K562 (cell line): Measurements from ENCODE around the gene THADA. TPM values are rescaled to one million over a fixed set of nuclear protein-coding genes. Genes with fewer than 3 reads are reported as not detected.

ENCODE experiments used
- ATAC-seq: fragments of 200-7000 bp; cut with Tn5 transposase; 3 replicates; pipeline ENCODE4 v1.9.1; 2020; ENCODE audit warnings: moderate library complexity
- BruUV-seq: library from RNA; stranded (reverse); fragments of 400-500 nt; replicated peaks from 2 replicates; lab custom pipeline; 2021; lab: Mats Ljungman, UMichigan
- CTCF ChIA-PET: fragments of 300-600 bp; formaldehyde crosslinking; extraction: SDS; loops from one replicate; lab custom pipeline; 2021; ENCODE audit warnings: low intra/inter-chr PET ratio; lab: Yijun Ruan, JAX
- POLR2A ChIA-PET: fragments of 300-600, 350-650 bp; sonication (Branson Sonifier 250); formaldehyde crosslinking; extraction: SDS; loops from one replicate; lab custom pipeline; 2021; ENCODE audit warnings: antibody characterized with exemption, inconsistent platforms; lab: Yijun Ruan, JAX
- DNase-seq, 4 experiments: peaks; one replicate each; pipeline versions ENCODE4 v3.0.0 to v3.0.0-alpha.2; 2011 to 2018; ENCODE audit warnings: low spot score in 3 of 4, mixed read lengths in 3 of 4; ENCODE audit errors: extremely low read depth in 1 of 4
- FAIRE-seq: peaks from 2 replicates; lab custom pipeline; 2011; peaks lifted over from hg19 to GRCh38; lab: Jason Lieb, UNC
- H2AFZ ChIP-seq: 2 replicates; pipeline ENCODE4 v1.6.0; 2011; ENCODE audit warnings: low read depth, low read length, control low read depth, inconsistent platforms
- H3K27ac ChIP-seq: fragments of 200-600 bp; 3 replicates; pipeline ENCODE4 v1.8.0; 2011; ENCODE audit warnings: low read depth, mild to moderate bottlenecking, control low read depth, inconsistent platforms, low read length, moderate library complexity, mixed read lengths; ENCODE audit errors: extremely low read depth
- H3K27me3 ChIP-seq, 2 experiments: fragments of 300-600 bp in 1 of 2; 2 replicates in 1 of 2; 3 replicates in 1 of 2; pipeline versions ENCODE4 v1.6.0 to v1.8.0; 2011; ENCODE audit warnings: inconsistent platforms in 2 of 2, low read length in 2 of 2, mild to moderate bottlenecking in 1 of 2, mixed read lengths in 1 of 2, moderate library complexity in 1 of 2; ENCODE audit not compliant: control insufficient read depth in 2 of 2, insufficient read depth in 2 of 2
- H3K36me3 ChIP-seq: fragments of 300-600 bp; 3 replicates; pipeline ENCODE4 v1.8.0; 2011; ENCODE audit warnings: mild to moderate bottlenecking, low read length, inconsistent platforms; ENCODE audit not compliant: control insufficient read depth, insufficient read depth
- H3K4me1 ChIP-seq, 2 experiments: fragments of 200-600 bp in 1 of 2; replicated peaks in 1 of 2; 2 replicates in 1 of 2; 3 replicates in 1 of 2; pipeline versions ENCODE4 v1.5.1 to v1.8.0; 2011; ENCODE audit warnings: inconsistent platforms in 2 of 2, low read length in 2 of 2, mild to moderate bottlenecking in 1 of 2, mixed read lengths in 1 of 2, moderate library complexity in 1 of 2; ENCODE audit not compliant: control insufficient read depth in 2 of 2, insufficient read depth in 2 of 2
- H3K4me2 ChIP-seq: 2 replicates; pipeline ENCODE4 v1.6.1; 2011; ENCODE audit warnings: low read length, control low read depth, inconsistent platforms, mixed read lengths; ENCODE audit not compliant: insufficient read depth
- H3K4me3 ChIP-seq: fragments of 200-600 bp; sonication (generic), shearing (Covaris generic); 2 replicates; pipeline ENCODE4 v1.5.1; 2016; ENCODE audit warnings: control low read depth, inconsistent platforms
- H3K79me2 ChIP-seq: fragments of 200-600 bp; 3 replicates; pipeline ENCODE4 v1.8.0; 2011; ENCODE audit warnings: low read length, inconsistent platforms; ENCODE audit not compliant: control insufficient read depth, insufficient read depth
- H3K9ac ChIP-seq, 2 experiments: 2 replicates each; pipeline versions ENCODE4 v1.6.0 to v1.6.1; 2011; ENCODE audit warnings: low read depth in 2 of 2, low read length in 2 of 2, control low read depth in 1 of 2, inconsistent platforms in 1 of 2, mild to moderate bottlenecking in 1 of 2, mixed read lengths in 1 of 2; ENCODE audit not compliant: insufficient read depth in 1 of 2
- H3K9me1 ChIP-seq: one replicate; pipeline ENCODE4 v1.6.0; 2011; ENCODE audit warnings: inconsistent platforms, mild to moderate bottlenecking, low read length, moderate library complexity; ENCODE audit not compliant: control insufficient read depth, insufficient read depth
- H3K9me3 ChIP-seq: replicated peaks from 2 replicates; pipeline ENCODE4 v1.5.1; 2011; ENCODE audit warnings: low read depth, low read length, inconsistent platforms; ENCODE audit not compliant: control insufficient read depth, insufficient read depth
- H4K20me1 ChIP-seq: replicated peaks from 2 replicates; pipeline ENCODE4 v1.6.1; 2011; ENCODE audit warnings: low read length, inconsistent platforms, mixed read lengths; ENCODE audit not compliant: control insufficient read depth, insufficient read depth
- CBX2 ChIP-seq: fragments of 200-600 bp; sonication (generic); IDR thresholded peaks from one replicate; pipeline ENCODE4 v1.6.1; 2012; ENCODE audit warnings: mild to moderate bottlenecking, low read length, inconsistent platforms; ENCODE audit not compliant: insufficient read depth, poor library complexity, severe bottlenecking
- HDAC6 ChIP-seq: IDR thresholded peaks from 2 replicates; pipeline ENCODE4 v1.6.1; 2012; ENCODE audit warnings: low read depth, mild to moderate bottlenecking, control low read depth, inconsistent platforms, low read length, moderate library complexity
- SAFB ChIP-seq: fragments of 200-400 bp; formaldehyde crosslinking; IDR thresholded peaks from 2 replicates; pipeline ENCODE4 v1.6.1; 2017; ENCODE audit warnings: low read depth, low read length, borderline replicate concordance
- SIN3A ChIP-seq, 2 experiments: fragments of 150-350 bp in 1 of 2; IDR thresholded peaks; 2 replicates each; pipeline ENCODE4 v1.6.1; 2011 to 2016; ENCODE audit warnings: borderline replicate concordance in 2 of 2, low read depth in 2 of 2, low read length in 2 of 2, mild to moderate bottlenecking in 2 of 2, moderate library complexity in 2 of 2; ENCODE audit not compliant: control insufficient read depth in 1 of 2
- ZFP30 ChIP-seq: fragments of 250-450 bp; sonication (Bioruptor Pico); IDR thresholded peaks from 2 replicates; pipeline ENCODE4 v1.8.0; 2022; ENCODE audit warnings: moderate library complexity, mild to moderate bottlenecking, inconsistent platforms, borderline replicate concordance
- ZNF184 ChIP-seq: sonication (generic); formaldehyde crosslinking; IDR thresholded peaks from 2 replicates; pipeline ENCODE4 v1.5.0; 2020; ENCODE audit warnings: missing genetic modification reagents
- ZNF41 ChIP-seq: fragments of 250-450 bp; sonication (Bioruptor Pico); conservative IDR thresholded peaks from 2 replicates; pipeline ENCODE4 v1.4.0; 2020; ENCODE audit warnings: mild to moderate bottlenecking
- WGBS: fragments of 100-300 bp; shearing (Covaris generic); methylation state at CpG from one replicate; pipeline ENCODE4 v1.1.6; 2016; ENCODE audit warnings: low coverage, mixed read lengths; ENCODE audit not compliant: insufficient coverage; ENCODE audit errors: missing lambda C conversion rate; 5-methylcytosine and 5-hydroxymethylcytosine counted together
- in situ Hi-C: fragments of 300-500 bp; cut with MboI; formaldehyde crosslinking; loops from 4 replicates; pipeline ENCODE4 v1.15.0; 2018; ENCODE audit warnings: inconsistent platforms, mixed read lengths
- intact Hi-C: fragments of 100-400 bp; cut with micrococcal nuclease; formaldehyde crosslinking; loops from 2 replicates; pipeline ENCODE4 v1.14.2; 2022
- polyA plus RNA-seq, 8 experiments: library from polyadenylated mRNA; depleted of rRNA in 4 of 8; stranded (reverse) in 5 of 8; unstranded in 3 of 8; fragments of >200 nt; fragmentation: Nextera tagmentation in 2 of 8; fragmentation: Illumina TruSeq in 1 of 8; extraction: Ambion mirVana in 2 of 8; extraction: Trizol in 1 of 8; gene quantifications; 2 replicates each; pipeline versions ENCODE4 v1.2.1 to v1.2.3, GENCODE V29; 2011 to 2014; ENCODE audit warnings: inconsistent platforms in 1 of 8, missing spikeins in 1 of 8
- total RNA-seq, 7 experiments: library from RNA; depleted of rRNA in 6 of 7; stranded (reverse); fragments of >200 nt in 6 of 7; fragmentation: Illumina TruSeq in 2 of 7; extraction: Trizol in 2 of 7; gene quantifications; 2 replicates each; pipeline versions ENCODE4 v1.2.1 to v1.2.3, GENCODE V29; 2011 to 2021; ENCODE audit warnings: low replicate concordance in 1 of 7
- TF ChIP-seq, protein P1 (sequence below), 2 experiments: fragments of 450-650 bp in 1 of 2; sonication (generic) in 1 of 2; formaldehyde crosslinking in 1 of 2; IDR thresholded peaks; 2 replicates each; pipeline versions ENCODE4 v1.7.1 to v1.9.0; 2016 to 2022; ENCODE audit warnings: inconsistent platforms in 1 of 2, mild to moderate bottlenecking in 1 of 2, missing genetic modification reagents in 1 of 2

Gene THADA
- total and polyA plus RNA-seq, 9 of the 15 experiments (the other 6 are each of a cell fraction or from before 2014, with no cell fraction given), result 17.8 to 34.7 (median 31.9) TPM

DNA sequence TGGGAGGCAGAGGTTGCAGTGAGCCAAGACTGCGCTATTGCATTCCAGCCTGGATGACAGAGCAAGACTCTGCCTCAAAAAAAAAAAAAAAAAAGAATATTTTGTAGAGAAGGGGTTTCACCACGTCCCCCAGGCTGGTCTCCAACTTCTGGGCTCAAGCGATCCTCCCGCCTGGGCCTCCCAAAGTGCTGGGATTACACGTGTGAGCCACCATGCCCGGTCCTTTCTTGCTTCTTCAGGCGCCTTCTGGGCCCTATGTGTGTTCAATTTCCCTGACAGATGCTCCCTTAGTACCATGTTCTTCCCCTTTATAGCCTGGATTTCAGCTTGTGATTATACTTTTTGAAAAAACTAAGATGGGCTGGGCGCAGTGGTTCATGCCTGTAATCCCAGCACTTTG is 379.2 kb downstream of the THADA start:
- H3K79me2 ChIP-seq, result peaks cover 26% of the 10 kb centered on the region
- no peaks in the 10 kb centered on the region for H4K20me1 ChIP-seq
- no TSS peak for BruUV-seq
- ChIA-PET POLR2A (interaction anchor here (0.6 kb wide), 1 partner anchor 55 kb away, joined by 3 read pairs; no protein-coding TSS in a partner anchor), CTCF (no interaction called here)
- H3K4me3 ChIP-seq, result no peak overlapping the region
- 86% methylated on average over 8 of the region's 8 CpGs for WGBS
- no peaks in the 10 kb centered on the region; the same call in 2 of the 3 replicates for H3K36me3 ChIP-seq
- H3K9ac ChIP-seq, result no peak overlapping the region
- H3K9me3 ChIP-seq, result no peaks in the 10 kb centered on the region
- H3K27ac ChIP-seq, result no peak overlapping the region
- H3K4me2 ChIP-seq, result no peak overlapping the region
- peaks cover 31 to 48% of the 10 kb centered on the region in 2 experiments for H3K4me1 ChIP-seq
- H3K27me3 ChIP-seq, result no peaks in the 10 kb centered on the region
- TF ChIP-seq, protein P1, sequence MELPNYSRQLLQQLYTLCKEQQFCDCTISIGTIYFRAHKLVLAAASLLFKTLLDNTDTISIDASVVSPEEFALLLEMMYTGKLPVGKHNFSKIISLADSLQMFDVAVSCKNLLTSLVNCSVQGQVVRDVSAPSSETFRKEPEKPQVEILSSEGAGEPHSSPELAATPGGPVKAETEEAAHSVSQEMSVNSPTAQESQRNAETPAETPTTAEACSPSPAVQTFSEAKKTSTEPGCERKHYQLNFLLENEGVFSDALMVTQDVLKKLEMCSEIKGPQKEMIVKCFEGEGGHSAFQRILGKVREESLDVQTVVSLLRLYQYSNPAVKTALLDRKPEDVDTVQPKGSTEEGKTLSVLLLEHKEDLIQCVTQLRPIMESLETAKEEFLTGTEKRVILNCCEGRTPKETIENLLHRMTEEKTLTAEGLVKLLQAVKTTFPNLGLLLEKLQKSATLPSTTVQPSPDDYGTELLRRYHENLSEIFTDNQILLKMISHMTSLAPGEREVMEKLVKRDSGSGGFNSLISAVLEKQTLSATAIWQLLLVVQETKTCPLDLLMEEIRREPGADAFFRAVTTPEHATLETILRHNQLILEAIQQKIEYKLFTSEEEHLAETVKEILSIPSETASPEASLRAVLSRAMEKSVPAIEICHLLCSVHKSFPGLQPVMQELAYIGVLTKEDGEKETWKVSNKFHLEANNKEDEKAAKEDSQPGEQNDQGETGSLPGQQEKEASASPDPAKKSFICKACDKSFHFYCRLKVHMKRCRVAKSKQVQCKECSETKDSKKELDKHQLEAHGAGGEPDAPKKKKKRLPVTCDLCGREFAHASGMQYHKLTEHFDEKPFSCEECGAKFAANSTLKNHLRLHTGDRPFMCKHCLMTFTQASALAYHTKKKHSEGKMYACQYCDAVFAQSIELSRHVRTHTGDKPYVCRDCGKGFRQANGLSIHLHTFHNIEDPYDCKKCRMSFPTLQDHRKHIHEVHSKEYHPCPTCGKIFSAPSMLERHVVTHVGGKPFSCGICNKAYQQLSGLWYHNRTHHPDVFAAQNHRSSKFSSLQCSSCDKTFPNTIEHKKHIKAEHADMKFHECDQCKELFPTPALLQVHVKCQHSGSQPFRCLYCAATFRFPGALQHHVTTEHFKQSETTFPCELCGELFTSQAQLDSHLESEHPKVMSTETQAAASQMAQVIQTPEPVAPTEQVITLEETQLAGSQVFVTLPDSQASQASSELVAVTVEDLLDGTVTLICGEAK (IDR thresholded peaks at IDR 0.05), result no peak
- TF ChIP-seq, protein P1 (CRISPR knock-in tag; IDR thresholded peaks at IDR 0.05), result no peak
- TF ChIP-seq ZNF184 (CRISPR knock-in tag) (no peak), ZFP30 (no peak), SIN3A (IDR thresholded peaks at IDR 0.05; ENCODE audit: borderline replicate concordance in 2 of 2, control insufficient read depth in 1 of 2, low read depth in 2 of 2, low read length in 2 of 2) (no peak), SAFB (no peak), CBX2 (no peak), HDAC6 (no peak), ZNF41 (CRISPR knock-in tag) (no peak)
- no peak overlapping the region for H2AFZ ChIP-seq
- in situ Hi-C loops (no loop called here), intact Hi-C loops (no loop called here)
- no peak for ATAC-seq
- FAIRE-seq, result no peak
- DNase-seq, result no peak
- H3K9me1 ChIP-seq, result no peaks in the 10 kb centered on the region
